AG09309 (cell line): ENCODE measurements around the gene CEBPE.

Experiments
- DNase-seq: peaks from one replicate; pipeline ENCODE4 v3.0.0-alpha.2; 2010; ENCODE audit warnings: low read depth
- H3K4me3 ChIP-seq: 2 replicates; pipeline ENCODE4 v1.5.1; 2011; ENCODE audit warnings: mild to moderate bottlenecking, low read depth, low read length, moderate library complexity; ENCODE audit not compliant: control insufficient read depth
- TF ChIP-seq, protein P1 (sequence below): IDR thresholded peaks from 2 replicates; pipeline ENCODE4 v1.5.1; 2011; ENCODE audit warnings: mild to moderate bottlenecking, low read depth, low read length, inconsistent platforms; ENCODE audit not compliant: insufficient read depth, control insufficient read depth; ENCODE audit errors: missing control alignments

Gene CEBPE

DNA sequence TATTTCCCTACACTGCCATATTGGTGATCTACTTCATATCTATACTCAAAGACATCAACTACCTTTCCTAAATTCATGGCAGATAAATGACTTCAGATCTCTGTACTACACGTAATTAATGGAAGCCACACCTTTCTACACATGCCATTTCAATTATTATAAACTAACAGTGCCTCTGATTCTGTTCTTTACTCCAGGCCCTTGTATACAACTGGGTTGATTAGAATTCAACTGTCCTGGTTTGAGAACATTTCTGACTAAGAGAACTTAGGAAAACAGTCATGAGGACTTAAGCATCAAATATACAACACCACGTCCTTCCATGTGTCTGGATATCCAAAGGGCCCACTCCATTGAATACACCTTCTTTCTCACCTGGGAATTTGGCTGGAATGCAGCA, 26.0 kb downstream of the CEBPE start:
- TF ChIP-seq, protein P1, sequence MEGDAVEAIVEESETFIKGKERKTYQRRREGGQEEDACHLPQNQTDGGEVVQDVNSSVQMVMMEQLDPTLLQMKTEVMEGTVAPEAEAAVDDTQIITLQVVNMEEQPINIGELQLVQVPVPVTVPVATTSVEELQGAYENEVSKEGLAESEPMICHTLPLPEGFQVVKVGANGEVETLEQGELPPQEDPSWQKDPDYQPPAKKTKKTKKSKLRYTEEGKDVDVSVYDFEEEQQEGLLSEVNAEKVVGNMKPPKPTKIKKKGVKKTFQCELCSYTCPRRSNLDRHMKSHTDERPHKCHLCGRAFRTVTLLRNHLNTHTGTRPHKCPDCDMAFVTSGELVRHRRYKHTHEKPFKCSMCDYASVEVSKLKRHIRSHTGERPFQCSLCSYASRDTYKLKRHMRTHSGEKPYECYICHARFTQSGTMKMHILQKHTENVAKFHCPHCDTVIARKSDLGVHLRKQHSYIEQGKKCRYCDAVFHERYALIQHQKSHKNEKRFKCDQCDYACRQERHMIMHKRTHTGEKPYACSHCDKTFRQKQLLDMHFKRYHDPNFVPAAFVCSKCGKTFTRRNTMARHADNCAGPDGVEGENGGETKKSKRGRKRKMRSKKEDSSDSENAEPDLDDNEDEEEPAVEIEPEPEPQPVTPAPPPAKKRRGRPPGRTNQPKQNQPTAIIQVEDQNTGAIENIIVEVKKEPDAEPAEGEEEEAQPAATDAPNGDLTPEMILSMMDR, result no peak
- H3K4me3 ChIP-seq, result peak overlapping the region; percentile 91; the same call in 1 of the 2 replicates
- no peak for DNase-seq

DNA sequence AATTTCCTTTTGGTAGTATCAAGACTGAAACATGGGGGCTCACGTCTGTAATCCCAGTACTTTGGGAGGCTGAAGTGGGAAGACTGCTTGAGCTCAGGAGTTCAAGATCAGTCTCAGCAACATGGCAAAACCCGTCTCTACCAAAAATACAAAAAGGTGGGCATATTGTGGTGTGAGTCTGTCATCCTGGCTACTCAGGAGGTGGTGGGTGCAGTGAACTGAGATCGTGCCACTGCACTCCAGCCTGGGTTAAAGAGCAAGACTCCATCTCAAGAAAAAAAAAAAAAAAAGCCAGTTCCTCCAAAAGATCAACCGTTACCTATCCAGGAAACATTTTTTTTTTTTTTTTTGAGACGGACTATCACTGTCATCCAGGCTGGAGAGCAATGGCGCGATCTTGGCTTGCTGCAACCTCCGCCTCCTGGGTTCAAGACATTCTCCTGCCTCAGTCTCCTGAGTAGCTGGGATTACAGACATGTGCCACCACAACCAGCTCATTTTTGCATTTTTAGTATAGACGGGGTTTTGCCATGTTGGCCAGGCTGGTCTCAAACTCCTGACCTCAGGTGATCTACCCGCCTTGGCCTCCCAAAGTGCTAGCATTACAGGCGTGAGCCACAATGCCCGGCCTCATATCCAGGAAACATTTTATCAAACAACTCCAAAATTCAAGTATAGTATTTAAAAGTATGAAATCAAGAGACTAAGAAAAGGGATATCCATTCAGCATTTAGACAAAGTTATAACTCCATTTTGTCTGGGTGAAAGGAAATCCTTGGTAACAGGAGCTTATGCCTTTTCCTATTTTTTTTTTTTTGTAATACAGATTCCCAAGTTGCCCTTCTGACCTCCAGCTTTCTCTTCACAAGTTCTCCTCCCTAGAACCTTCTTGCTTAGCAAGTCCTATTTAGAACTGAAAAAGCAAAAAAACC, 27.5 kb downstream of the CEBPE start:
- H3K4me3 ChIP-seq, result no peak overlapping the region
- TF ChIP-seq, protein P1, result no peak
- no peak for DNase-seq

DNA sequence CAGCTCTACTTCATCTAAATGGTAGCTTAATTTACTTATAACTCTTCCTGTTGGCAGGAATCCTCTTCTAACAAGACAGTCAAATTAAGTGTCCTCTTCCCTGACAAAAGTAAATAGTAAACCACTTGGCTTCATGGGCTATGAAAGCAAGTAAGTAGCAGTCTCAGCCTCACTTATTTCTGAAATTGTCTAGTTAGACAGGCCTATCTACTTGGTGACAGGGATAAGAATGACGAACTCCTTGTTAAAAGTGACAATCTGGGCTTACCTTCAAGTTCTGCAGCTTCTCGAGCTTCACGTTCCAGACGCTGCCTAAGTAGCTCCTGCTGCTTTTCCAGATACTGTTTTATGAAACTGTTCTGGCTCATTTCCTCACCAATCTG, 28.8 kb downstream of the CEBPE start:
- no peak overlapping the region for H3K4me3 ChIP-seq
- TF ChIP-seq, protein P1, result no peak
- DNase-seq, result no peak

DNA sequence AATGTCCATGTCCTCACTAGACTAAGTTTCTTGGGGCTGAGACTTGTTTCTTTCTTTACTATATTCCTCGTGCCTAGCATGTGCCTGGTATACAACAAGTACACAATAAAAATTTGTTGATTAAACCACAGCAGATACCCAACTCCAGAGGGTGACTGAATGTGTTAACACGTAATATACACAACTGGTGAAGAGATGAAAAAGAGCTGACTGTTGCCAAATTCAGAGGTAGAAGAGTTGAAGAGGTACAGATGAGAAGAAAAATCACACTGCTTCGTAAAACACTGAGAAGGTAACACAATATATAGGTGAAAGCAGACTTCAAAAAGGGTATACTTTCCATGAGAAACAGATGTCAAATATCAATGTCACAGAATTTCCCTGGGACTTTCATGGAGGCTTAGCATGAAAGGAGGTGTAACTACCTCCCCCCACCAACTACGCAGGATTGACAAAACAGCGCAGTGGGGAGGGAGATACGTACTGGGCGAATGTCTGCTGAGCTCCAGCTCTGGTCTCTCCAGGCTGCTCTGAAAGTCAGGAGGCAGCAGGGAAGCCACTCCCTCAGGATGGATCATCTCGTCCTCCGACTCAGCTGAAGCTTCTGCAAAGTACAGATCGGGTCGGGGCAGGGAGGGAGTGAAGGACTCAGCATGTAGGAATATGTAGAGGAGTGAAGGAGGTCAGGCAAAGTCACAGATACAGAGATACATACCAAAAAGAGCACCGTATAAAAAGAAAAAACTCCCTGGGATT, 29.4 kb downstream of the CEBPE start:
- no peak for DNase-seq
- TF ChIP-seq, protein P1, result no peak
- H3K4me3 ChIP-seq, result no peak overlapping the region

DNA sequence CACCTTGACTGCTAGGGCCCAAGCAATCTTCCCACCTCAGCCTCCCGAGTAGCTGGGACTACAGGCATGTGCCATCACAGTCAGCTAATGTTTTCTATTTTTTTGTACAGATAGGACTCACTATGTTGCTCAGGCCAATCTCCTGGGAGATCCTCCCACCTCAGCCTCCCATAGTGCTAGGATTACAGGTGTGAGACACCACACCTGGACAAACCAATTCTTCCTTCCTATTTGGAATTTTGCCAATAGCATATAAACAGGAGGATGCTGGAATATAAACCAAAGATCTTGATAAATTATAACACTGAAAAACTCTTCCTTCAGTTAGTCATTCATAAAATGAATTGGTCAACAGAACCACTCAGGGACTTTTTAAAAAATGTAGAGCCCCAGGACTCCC, 32.5 kb downstream of the CEBPE start:
- TF ChIP-seq, protein P1, result no peak
- no peak for DNase-seq

DNA sequence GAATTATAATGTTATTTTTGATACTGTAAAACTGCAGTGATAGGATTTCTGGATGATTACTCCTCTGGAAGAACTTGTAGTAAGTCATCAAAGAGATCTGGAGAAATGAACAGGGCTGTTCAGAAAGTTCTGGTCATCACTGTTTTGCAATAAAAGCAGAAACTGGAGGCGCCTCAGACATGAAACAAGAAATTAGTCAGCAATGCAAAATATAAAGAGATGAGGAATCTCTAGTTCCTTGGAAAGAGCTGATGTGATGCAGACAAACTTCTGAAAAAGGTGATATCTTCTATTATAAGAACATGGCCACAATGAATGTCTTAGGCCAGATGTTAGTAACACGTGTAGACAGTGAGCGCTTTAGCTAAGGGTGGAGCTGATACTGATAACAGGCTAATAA, 33.6 kb downstream of the CEBPE start:
- H3K4me3 ChIP-seq, result no peak overlapping the region
- no peak for DNase-seq
- TF ChIP-seq, protein P1, result no peak

More for the DNA sequence above, 32.5 kb downstream of the CEBPE start:
- no peak overlapping the region for H3K4me3 ChIP-seq
